Natural killer cell (primary cell): ENCODE data around the gene PCID2. TPM values are rescaled to one million over a fixed set of nuclear protein-coding genes. Genes with fewer than 3 reads are reported as not detected.

Experiments used
- ATAC-seq, 3 donors: fragments of 150-1000 bp in 2 of 3; fragments of 200-7000 bp in 1 of 3; cut with Tn5 transposase; 1 replicate in 1 of 3; 2 replicates in 2 of 3; pipeline ENCODE4 v1.10.0; 2021; ENCODE audit warnings: mild to moderate bottlenecking in 2 of 3, moderate library complexity in 2 of 3
- DNase-seq, 2 donors: peaks; one replicate each; pipeline versions ENCODE4 v3.0.0 to v3.0.0-alpha.2; 2013 to 2021; ENCODE audit warnings: mixed read lengths in 1 of 2
- H3K27ac ChIP-seq: one replicate; pipeline ENCODE4 v1.5.1; 2013; ENCODE audit warnings: mild to moderate bottlenecking, low read length
- H3K27me3 ChIP-seq: one replicate; pipeline ENCODE4 v1.6.1; 2013; ENCODE audit warnings: low read length; ENCODE audit not compliant: control insufficient read depth, insufficient read depth
- H3K36me3 ChIP-seq: one replicate; pipeline ENCODE4 v1.6.1; 2013; ENCODE audit warnings: low read length; ENCODE audit not compliant: control insufficient read depth, insufficient read depth
- H3K4me1 ChIP-seq: one replicate; pipeline ENCODE4 v1.6.1; 2013; ENCODE audit warnings: low read length; ENCODE audit not compliant: control insufficient read depth, insufficient read depth
- H3K4me3 ChIP-seq: one replicate; pipeline ENCODE4 v1.5.1; 2013; ENCODE audit warnings: low read length
- H3K9me3 ChIP-seq: one replicate; pipeline ENCODE4 v1.6.1; 2013; ENCODE audit warnings: low read length; ENCODE audit not compliant: control insufficient read depth, insufficient read depth
- H3K27ac Mint-ChIP-seq, 2 donors: one replicate each; pipeline ENCODE4 v1.8.0; 2022; ENCODE audit warnings: mild to moderate bottlenecking in 2 of 2, mixed read lengths in 2 of 2, moderate library complexity in 1 of 2
- H3K27me3 Mint-ChIP-seq, 2 donors: one replicate each; pipeline ENCODE4 v1.8.0; 2022; ENCODE audit warnings: low read depth in 2 of 2, mixed read lengths in 2 of 2
- H3K36me3 Mint-ChIP-seq: one replicate; pipeline ENCODE4 v1.8.0; 2022; ENCODE audit warnings: mixed read lengths
- H3K4me1 Mint-ChIP-seq, 2 donors: one replicate each; pipeline ENCODE4 v1.8.0; 2022; ENCODE audit warnings: mixed read lengths in 2 of 2
- H3K4me3 Mint-ChIP-seq: one replicate; pipeline ENCODE4 v1.8.0; 2022; ENCODE audit warnings: mild to moderate bottlenecking, moderate library complexity, mixed read lengths
- H3K9me3 Mint-ChIP-seq, 2 donors: one replicate each; pipeline ENCODE4 v1.8.0; 2022; ENCODE audit warnings: mixed read lengths in 2 of 2
- CTCF ChIP-seq: fragments of 200-600 bp; IDR thresholded peaks from one replicate; pipeline ENCODE4 v1.8.0; 2022; ENCODE audit warnings: antibody characterized with exemption
- WGBS: methylation state at CpG from one replicate; pipeline ENCODE4 v1.1.7; 2013; ENCODE audit warnings: missing lambda C conversion rate; ENCODE audit not compliant: insufficient coverage; 5-methylcytosine and 5-hydroxymethylcytosine counted together
- intact Hi-C: fragments of 100-400 bp; cut with micrococcal nuclease; formaldehyde crosslinking; loops from one replicate; pipeline ENCODE4 v1.14.2; 2022
- total RNA-seq, 4 donors: library from RNA; stranded (reverse); fragments of 120-200 nt in 1 of 4; gene quantifications; one replicate each; pipeline versions ENCODE4 v1.2.3 to v1.2.4, GENCODE V29; 2013 to 2022

Gene PCID2
- total RNA-seq, 3 donors from 2014 or later (not counting 1 experiment from before 2014, with no cell fraction given): 26.4 to 68.9 (median 42.3) TPM

GRCh38 chr13:113140677-113141600 is 67.5 kb downstream of the PCID2 start:
- Mint-ChIP-seq H3K27me3 (peaks cover 0 to 5% of the 10 kb centered on the region in 2 donors), H3K27ac (no peak overlapping the region), H3K9me3 (no peaks in the 10 kb centered on the region), H3K4me3 (no peak overlapping the region), H3K36me3 (no peaks in the 10 kb centered on the region), H3K4me1 (no peaks in the 10 kb centered on the region)
- Histone ChIP-seq H3K9me3 (no peaks in the 10 kb centered on the region), H3K27ac (no peak overlapping the region), H3K4me1 (no peaks in the 10 kb centered on the region), H3K27me3 (no peaks in the 10 kb centered on the region), H3K36me3 (no peaks in the 10 kb centered on the region), H3K4me3 (no peak overlapping the region)
- ATAC-seq (no peak), DNase-seq (no peak)
- no peak for TF ChIP-seq CTCF
- 93% methylated on average over 26 of the region's 26 CpGs for WGBS
- intact Hi-C loops: no loop called here

- no peak for ATAC-seq
- H3K27me3 ChIP-seq: no peaks in the 10 kb centered on the region
- no peak for DNase-seq
- 85% methylated on average over 4 of the region's 5 CpGs for WGBS
- H3K4me3 ChIP-seq: no peak overlapping the region
- intact Hi-C loops: no loop called here
- Mint-ChIP-seq H3K27ac (no peak overlapping the region), H3K4me1 (no peaks in the 10 kb centered on the region), H3K9me3 (no peaks in the 10 kb centered on the region), H3K36me3 (no peaks in the 10 kb centered on the region), H3K4me3 (no peak overlapping the region), H3K27me3 (peaks cover 0 to 3% of the 10 kb centered on the region in 2 donors)
- no peak overlapping the region for H3K27ac ChIP-seq
- no peaks in the 10 kb centered on the region for H3K9me3 ChIP-seq
- no peaks in the 10 kb centered on the region for H3K4me1 ChIP-seq
- TF ChIP-seq CTCF: no peak
- H3K36me3 ChIP-seq: no peaks in the 10 kb centered on the region
These were observed 68.9 kb downstream of the PCID2 start for GRCh38 chr13:113139577-113139976.

- Histone ChIP-seq H3K27ac (no peak overlapping the region), H3K4me3 (no peak overlapping the region), H3K4me1 (no peaks in the 10 kb centered on the region), H3K27me3 (no peaks in the 10 kb centered on the region), H3K9me3 (no peaks in the 10 kb centered on the region), H3K36me3 (no peaks in the 10 kb centered on the region)
- Mint-ChIP-seq H3K36me3 (no peaks in the 10 kb centered on the region), H3K27me3 (peaks cover under 1 to 3% of the 10 kb centered on the region in 2 donors), H3K27ac (no peak overlapping the region), H3K4me3 (no peak overlapping the region), H3K9me3 (no peaks in the 10 kb centered on the region), H3K4me1 (no peaks in the 10 kb centered on the region)
- DNase-seq (no peak), ATAC-seq (no peak)
- TF ChIP-seq CTCF: no peak
- intact Hi-C loops: no loop called here
- WGBS: 89% methylated on average over 16 of the region's 16 CpGs
These were observed 69.5 kb downstream of the PCID2 start for GRCh38 chr13:113138792-113139551.
